OCI-LY7 (cell line): ENCODE results near the gene COA8. TPM values are rescaled to one million over a fixed set of nuclear protein-coding genes. Genes with fewer than 3 reads are reported as not detected.

Source experiments
- BruUV-seq: library from RNA; stranded (reverse); fragments of 400-500 nt; replicated peaks from 2 replicates; lab custom pipeline; 2021; lab: Mats Ljungman, UMichigan
- CTCF ChIA-PET: fragments of 300-600 bp; sonication (Branson Sonifier 250); formaldehyde crosslinking; loops from one replicate; lab custom pipeline; 2022; ENCODE audit warnings: antibody characterized with exemption; ENCODE audit not compliant: unreplicated experiment; lab: Charles Lee
- POLR2A ChIA-PET: fragments of 300-600 bp; sonication (Branson Sonifier 250); formaldehyde crosslinking; loops from one replicate; lab custom pipeline; 2022; ENCODE audit warnings: antibody characterized with exemption; lab: Charles Lee
- DNase-seq: peaks from one replicate; pipeline ENCODE4 v3.0.0-alpha.2; 2015; ENCODE audit warnings: low spot score
- H2AFZ ChIP-seq: fragments of 200-600 bp; sonication (generic), shearing (Covaris generic); 2 replicates; pipeline ENCODE4 v1.6.1; 2014; ENCODE audit warnings: mild to moderate bottlenecking, antibody characterized with exemption, low read length, moderate library complexity
- H3K27ac ChIP-seq: fragments of 200-600 bp; sonication (generic); 2 replicates; pipeline ENCODE4 v1.5.1; 2014; ENCODE audit warnings: mixed run types, low read depth, mild to moderate bottlenecking, moderate library complexity, low read length, inconsistent platforms; ENCODE audit not compliant: poor library complexity, severe bottlenecking
- H3K36me3 ChIP-seq: fragments of 200-600 bp; sonication (generic); 2 replicates; pipeline ENCODE4 v1.6.1; 2014; ENCODE audit warnings: mild to moderate bottlenecking, antibody characterized with exemption, low read length, moderate library complexity, mixed read lengths; ENCODE audit not compliant: insufficient read depth
- H3K4me1 ChIP-seq: fragments of 200-600 bp; sonication (generic); 2 replicates; pipeline ENCODE4 v1.5.1; 2014; ENCODE audit warnings: mild to moderate bottlenecking, low read length; ENCODE audit not compliant: insufficient read depth, poor library complexity, severe bottlenecking
- H3K4me2 ChIP-seq: fragments of 200-600 bp; sonication (generic); 2 replicates; pipeline ENCODE4 v1.6.1; 2014; ENCODE audit warnings: mild to moderate bottlenecking, low read length
- H3K4me3 ChIP-seq: fragments of 200-600 bp; sonication (generic); 2 replicates; pipeline ENCODE4 v1.5.1; 2014; ENCODE audit warnings: mild to moderate bottlenecking, low read depth, low read length; ENCODE audit not compliant: poor library complexity, severe bottlenecking
- H3K79me2 ChIP-seq: fragments of 200-600 bp; sonication (generic); 2 replicates; pipeline ENCODE4 v1.6.1; 2016; ENCODE audit warnings: low read depth, mild to moderate bottlenecking, low read length, moderate library complexity, mixed read lengths; ENCODE audit not compliant: insufficient read depth
- H3K9me2 ChIP-seq: fragments of 200-600 bp; sonication (generic); 2 replicates; pipeline ENCODE4 v1.6.1; 2016; ENCODE audit warnings: mild to moderate bottlenecking, low read length, mixed read lengths; ENCODE audit not compliant: insufficient read depth
- H3K9me3 ChIP-seq: fragments of 200-600 bp; sonication (generic); 2 replicates; pipeline ENCODE4 v1.6.1; 2014; ENCODE audit warnings: mild to moderate bottlenecking, mixed run types, low read length, mixed read lengths
- H4K20me1 ChIP-seq: fragments of 200-600 bp; sonication (generic); 2 replicates; pipeline ENCODE4 v1.6.1; 2014; ENCODE audit warnings: mild to moderate bottlenecking, antibody characterized with exemption, low read length, moderate library complexity, mixed read lengths; ENCODE audit not compliant: insufficient read depth
- CTCF ChIP-seq: fragments of 200-600 bp; sonication (generic); conservative IDR thresholded peaks from 2 replicates; pipeline ENCODE4 v1.5.1; 2014; ENCODE audit warnings: mild to moderate bottlenecking, antibody characterized with exemption, low read length, moderate library complexity, mixed read lengths
- EZH2phosphoT487 ChIP-seq: fragments of 200-600 bp; sonication (generic); IDR thresholded peaks from 2 replicates; pipeline ENCODE4 v1.6.1; 2018; ENCODE audit warnings: low read depth, borderline replicate concordance, mild to moderate bottlenecking, mixed run types, antibody characterized with exemption, low read length, moderate library complexity, mixed read lengths
- intact Hi-C: fragments of 100-400 bp; cut with micrococcal nuclease; formaldehyde crosslinking; loops from one replicate; pipeline ENCODE4 v1.10.0; 2022; ENCODE audit not compliant: unreplicated experiment
- total RNA-seq, 2 experiments: library from RNA; depleted of rRNA in 1 of 2; stranded (reverse); fragments of >200 nt in 1 of 2; shearing (Covaris generic) in 1 of 2; gene quantifications; 2 replicates each; pipeline ENCODE4 v1.2.3, GENCODE V29; 2014 to 2022

Gene COA8
- total RNA-seq, 2 experiments from 2014 or later, result 18.7 to 33.0 TPM

DNA sequence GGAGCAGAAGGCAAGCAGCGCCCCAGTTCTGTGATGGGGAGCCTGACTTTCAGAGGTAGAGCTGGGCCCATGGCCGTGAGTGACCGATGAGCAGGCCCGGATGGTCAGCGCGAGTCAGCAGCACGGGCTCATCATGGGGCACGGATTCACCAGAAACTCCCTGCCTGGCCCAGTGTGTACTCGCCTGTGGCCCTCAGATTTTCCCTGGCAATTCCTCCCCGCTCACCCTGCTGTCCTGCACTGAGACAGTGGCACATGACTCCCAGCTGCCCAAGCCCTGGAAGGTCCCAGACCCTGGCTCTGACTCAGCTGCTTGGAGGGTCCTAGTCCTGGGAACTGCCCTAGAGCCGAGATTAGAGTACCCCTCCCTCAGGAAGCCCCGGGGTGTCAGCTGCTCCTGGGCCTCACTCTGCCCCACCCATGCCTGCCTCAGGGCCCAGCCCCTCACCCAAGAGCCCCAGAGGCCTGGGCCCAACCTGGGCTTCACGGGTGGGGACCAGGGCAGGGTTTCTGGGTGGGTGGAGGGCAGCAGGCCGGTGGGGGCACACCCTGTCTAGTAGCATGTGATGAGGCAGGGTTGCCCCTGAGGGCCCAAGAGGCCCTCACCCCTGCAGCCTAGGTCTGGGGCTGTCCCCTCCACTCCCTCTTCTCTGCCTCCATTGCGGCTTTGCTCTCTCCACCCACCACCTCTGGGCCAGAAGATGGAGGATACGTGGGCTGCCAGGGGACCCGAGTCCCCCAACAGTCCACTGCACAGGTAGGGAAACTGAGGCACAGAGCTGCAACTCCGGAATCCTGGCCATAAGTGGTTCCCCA is 25.4 kb upstream of the COA8 start:
- CTCF ChIA-PET, result no interaction called here
- POLR2A ChIA-PET, result no interaction called here

DNA sequence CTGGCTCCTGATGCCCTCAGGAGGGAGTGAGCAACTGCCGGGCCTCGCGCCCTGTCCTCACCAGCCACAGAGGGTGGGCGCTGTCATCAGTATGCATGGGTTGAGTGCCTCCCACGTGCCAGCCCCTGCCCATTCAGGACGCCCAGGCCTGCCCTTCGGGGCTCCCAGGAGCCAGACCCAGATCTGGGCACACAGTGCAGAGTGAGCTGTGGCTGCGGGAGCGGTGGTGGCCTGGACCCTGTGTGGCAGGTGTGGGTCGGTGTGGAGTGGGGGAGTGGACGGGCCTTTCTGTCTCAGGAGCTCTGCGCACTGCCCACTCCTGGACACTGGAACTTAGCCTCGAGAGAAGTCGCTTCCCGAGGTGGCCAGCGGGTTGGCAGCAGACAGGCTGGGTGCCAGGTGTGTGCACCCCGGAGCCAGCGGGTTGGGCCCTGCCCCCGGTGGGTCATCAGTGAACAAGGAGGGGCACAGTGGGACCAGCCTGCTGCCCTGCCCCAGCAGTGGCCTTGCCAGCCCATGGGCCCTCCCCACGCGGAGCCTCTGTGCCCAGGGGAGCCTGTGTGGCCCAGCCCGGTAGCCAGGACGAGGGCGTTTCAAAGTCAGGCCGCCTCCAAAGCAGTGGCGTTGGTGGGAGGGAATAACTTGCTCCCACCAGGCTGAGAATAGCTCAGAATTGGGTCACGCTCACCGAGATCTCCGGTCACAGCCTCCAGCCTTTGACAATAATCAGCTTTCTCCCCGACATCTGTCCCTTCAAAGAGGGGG is 24.3 kb upstream of the COA8 start:
- Histone ChIP-seq H3K4me1 (no peaks in the 10 kb centered on the region), H2AFZ (no peak overlapping the region), H3K79me2 (no peaks in the 10 kb centered on the region), H3K9me3 (no peaks in the 10 kb centered on the region), H3K9me2 (no peaks in the 10 kb centered on the region), H3K4me3 (no peak overlapping the region), H3K4me2 (no peak overlapping the region), H4K20me1 (no peaks in the 10 kb centered on the region; the same call in 1 of the 2 replicates), H3K27ac (no peak overlapping the region), H3K36me3 (peaks cover 13% of the 10 kb centered on the region; the same call in 1 of the 2 replicates)
- no peak for DNase-seq
- intact Hi-C loops, result loop anchor here (2.0 kb wide), 1 partner anchor 24 kb away; no protein-coding TSS in a partner anchor
- CTCF ChIA-PET, result no interaction called here
- BruUV-seq, result no TSS peak
- TF ChIP-seq EZH2phosphoT487 (no peak), CTCF (no peak)
- POLR2A ChIA-PET, result no interaction called here

More for the DNA sequence above, 25.4 kb upstream of the COA8 start:
- peaks cover 15% of the 10 kb centered on the region; the same call in 1 of the 2 replicates for H3K36me3 ChIP-seq
- TF ChIP-seq CTCF, result no peak
- TF ChIP-seq EZH2phosphoT487, result no peak
- no peak overlapping the region for H3K4me3 ChIP-seq
- H3K4me2 ChIP-seq, result no peak overlapping the region
- H3K79me2 ChIP-seq, result no peaks in the 10 kb centered on the region
- no TSS peak for BruUV-seq
- H3K9me3 ChIP-seq, result no peaks in the 10 kb centered on the region
- no peaks in the 10 kb centered on the region; the same call in 1 of the 2 replicates for H4K20me1 ChIP-seq
- no peak overlapping the region for H3K27ac ChIP-seq
- no peak for DNase-seq
- no peaks in the 10 kb centered on the region for H3K4me1 ChIP-seq
- intact Hi-C loops, result no loop called here
- no peaks in the 10 kb centered on the region for H3K9me2 ChIP-seq
- no peak overlapping the region for H2AFZ ChIP-seq
